Measurements from ENCODE around the gene ACAA1.
"Not testable (repeated sequence)": the region's sequence is repeated elsewhere in the genome, so short reads cannot be mapped to it uniquely, and the experiment has no call there.

The ACAA1 gene

GRCh38 chr3:38134517-38135143, 2.3 kb downstream of the ACAA1 start:
- not testable (repeated sequence) for DNase-seq (ENCODE audit: low spot score)

GRCh38 chr3:38133557-38134405, 3.1 kb downstream of the ACAA1 start:
- DNase-seq (ENCODE audit: low spot score) = no peak

DNA sequence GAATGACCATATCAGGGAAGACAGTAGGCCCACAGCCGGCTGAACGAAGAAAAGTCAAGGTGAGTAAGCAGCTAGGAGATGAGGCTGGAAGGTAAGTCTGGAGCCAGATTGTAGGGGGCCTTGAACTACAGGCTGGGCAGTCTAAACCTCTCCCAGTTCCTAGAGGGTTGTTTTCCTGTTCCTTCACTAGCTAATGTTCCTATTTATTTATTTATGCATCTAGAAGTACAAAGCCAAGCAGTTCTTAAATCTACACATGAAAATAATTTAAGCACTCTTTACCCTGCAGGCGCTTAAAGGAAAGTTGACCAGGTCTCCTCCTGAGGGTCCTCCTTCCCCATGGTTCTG, 3.7 kb downstream of the ACAA1 start:
- no peak for DNase-seq (ENCODE audit: low spot score)

GRCh38 chr3:38131621-38132369, 5.1 kb downstream of the ACAA1 start:
- DNase-seq (ENCODE audit: low spot score) = no peak

- no peak for DNase-seq (ENCODE audit: low spot score)
Measured at GRCh38 chr3:38130631-38131065, 6.3 kb downstream of the ACAA1 start.

- no peak for DNase-seq (ENCODE audit: low spot score)
Measured at GRCh38 chr3:38129058-38129457, 7.9 kb downstream of the ACAA1 start.

DNA sequence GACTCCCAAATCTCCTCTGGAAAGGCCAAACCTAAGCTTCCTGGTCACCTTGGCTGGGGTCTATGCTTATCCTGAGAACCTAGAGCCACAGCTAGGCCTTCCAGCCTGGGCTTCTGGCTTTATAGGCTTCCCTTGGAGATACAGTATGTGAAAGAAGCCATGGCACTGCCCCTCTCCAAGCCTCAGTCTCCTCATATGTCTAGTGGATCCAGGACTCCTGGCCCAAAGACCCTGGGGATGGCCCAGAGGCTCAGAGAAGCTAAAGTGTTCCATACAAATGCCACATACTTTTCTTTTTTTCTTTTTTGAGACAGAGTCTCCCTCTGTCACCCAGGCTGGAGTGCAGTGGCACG, 8.6 kb downstream of the ACAA1 start:
- no peak for DNase-seq (ENCODE audit: low spot score)

- no peak for DNase-seq (ENCODE audit: low spot score)
Measured at GRCh38 chr3:38127611-38128302, 9.2 kb downstream of the ACAA1 start.

GRCh38 chr3:38126121-38126892, 10.6 kb downstream of the ACAA1 start:
- DNase-seq (ENCODE audit: low spot score) = no peak

GRCh38 chr3:38125305-38126120, 11.4 kb downstream of the ACAA1 start:
- DNase-seq (ENCODE audit: low spot score) = no peak

DNA sequence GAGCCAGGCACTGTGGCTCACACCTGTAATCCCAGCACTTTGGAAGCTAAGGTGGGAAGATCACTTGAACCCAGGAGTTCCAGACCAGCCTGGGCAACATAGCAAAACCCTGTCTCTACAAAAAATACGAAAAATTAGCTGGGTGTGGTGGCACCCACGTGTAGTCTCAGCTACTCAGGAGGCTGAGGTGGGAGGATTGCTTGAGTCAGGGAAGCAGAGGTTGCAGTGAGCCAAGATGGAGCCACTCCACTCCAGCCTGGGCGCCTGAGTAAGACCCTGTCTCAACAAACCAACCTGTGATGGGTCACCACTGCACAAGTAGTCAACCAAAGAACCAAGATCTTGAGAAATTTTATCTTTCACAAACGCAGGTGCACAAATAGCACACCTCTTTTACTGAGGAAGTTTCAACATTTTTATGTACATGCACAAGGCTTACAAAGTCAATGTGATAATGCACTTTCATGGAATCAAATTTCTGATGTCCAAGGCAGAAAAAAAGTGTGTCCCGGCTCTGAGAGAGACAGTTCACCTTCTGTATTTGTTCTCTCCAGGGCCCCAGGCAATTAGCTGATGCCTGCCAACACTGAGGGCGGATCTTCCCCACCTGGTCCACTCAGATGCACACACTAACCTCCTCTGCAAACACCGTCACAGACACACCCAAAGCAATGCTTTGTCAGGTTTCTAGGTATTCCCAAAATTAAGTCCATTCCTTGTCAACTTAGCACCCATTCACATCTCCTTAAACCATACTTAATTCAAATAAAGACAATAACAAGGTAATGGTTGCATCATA, 12.4 kb downstream of the ACAA1 start:
- DNase-seq (ENCODE audit: low spot score) = no peak

GRCh38 chr3:38122712-38123290, 14.1 kb downstream of the ACAA1 start:
- no peak for DNase-seq (ENCODE audit: low spot score)

GRCh38 chr3:38121832-38122461, 15.0 kb downstream of the ACAA1 start:
- DNase-seq (ENCODE audit: low spot score) = no peak

DNA sequence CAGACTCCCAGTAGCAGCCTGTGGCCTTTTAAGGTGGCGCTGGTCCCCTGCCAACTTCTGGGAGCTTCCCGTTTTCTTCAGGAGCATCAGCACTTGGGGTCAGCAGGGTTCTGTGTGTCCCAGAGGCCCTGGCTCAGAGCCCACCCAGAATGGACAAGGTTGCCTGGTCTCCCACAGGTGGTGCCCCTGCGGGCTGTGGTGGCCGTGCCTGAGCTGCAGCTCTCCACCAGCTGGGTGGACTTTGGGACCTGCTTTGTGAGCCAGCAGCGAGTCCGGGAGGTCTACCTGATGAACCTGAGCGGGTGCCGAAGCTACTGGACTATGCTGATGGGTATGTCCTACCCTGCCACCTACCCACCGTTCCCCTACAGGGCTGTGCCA, 15.5 kb downstream of the ACAA1 start:
- DNase-seq (ENCODE audit: low spot score) = no peak

DNA sequence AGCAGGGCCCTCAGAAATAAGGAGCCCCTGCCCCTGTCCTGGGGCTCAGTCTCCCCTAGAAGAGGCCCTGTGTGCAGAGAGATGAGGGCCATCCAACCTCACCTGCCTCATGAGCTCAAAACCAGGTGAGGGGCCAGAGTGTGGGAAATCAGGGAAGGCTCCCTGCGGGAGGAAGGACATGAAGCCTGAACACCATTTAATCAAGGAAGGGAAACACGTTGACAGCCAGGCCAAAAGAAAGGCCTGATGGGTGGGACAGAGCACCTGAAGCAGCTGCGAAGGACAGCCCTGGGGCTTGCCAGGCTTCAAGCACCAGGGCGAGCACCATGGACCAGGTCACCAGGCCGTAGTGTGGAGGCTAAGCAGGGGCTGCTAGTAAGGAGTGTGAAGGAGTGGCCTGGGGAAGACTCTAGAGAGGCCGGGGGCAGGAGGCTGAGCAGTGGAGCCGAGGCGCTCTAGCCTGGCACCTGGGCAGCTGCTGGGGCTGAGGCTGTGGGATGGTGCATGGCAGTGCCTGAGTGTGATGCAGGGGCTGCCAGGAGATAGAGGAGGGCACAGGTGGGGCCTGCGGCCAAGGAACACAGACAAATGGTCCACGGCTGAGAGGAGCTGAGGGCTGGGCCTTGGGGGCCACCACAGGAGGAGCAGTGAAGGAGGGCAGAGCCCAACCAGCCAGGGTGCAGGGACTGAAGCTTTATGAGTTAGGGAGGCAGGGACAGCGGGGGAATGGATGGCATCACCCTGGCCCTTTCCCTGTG, 16.1 kb downstream of the ACAA1 start:
- no peak for DNase-seq (ENCODE audit: low spot score)

GRCh38 chr3:38119821-38120692, 16.9 kb downstream of the ACAA1 start:
- no peak for DNase-seq (ENCODE audit: low spot score)

DNA sequence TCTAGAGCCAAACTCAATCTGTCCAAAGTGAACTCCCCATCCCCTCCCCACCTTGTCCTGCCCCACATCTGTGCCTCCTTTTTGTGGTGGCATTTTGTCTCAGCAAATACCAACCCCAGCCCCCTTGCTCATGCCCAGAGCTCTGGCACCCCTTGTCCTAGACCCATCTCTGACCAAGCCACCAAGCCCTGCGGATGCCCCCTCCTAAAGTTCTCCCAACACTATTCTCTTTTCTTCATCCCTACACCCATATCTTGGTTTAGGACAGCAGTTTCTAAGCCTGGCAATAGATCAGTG, 17.7 kb downstream of the ACAA1 start:
- DNase-seq (ENCODE audit: low spot score) = no peak

Measured in globus pallidus (tissue), 1 donor.